Upper lobe of left lung (tissue), 4 donors: ENCODE results near the gene CD164L2.

Experiments
- EP300 ChIP-seq, 4 donors: sonication (generic); formaldehyde crosslinking; IDR thresholded peaks; one replicate each; pipeline ENCODE4 v1.5.1; 2017; ENCODE audit warnings: antibody characterized with exemption in 4 of 4, control low read depth in 2 of 4
- POLR2A ChIP-seq, 4 donors: fragments of 450-650 bp; IDR thresholded peaks; one replicate each; pipeline ENCODE4 v1.5.1; 2016 to 2017; ENCODE audit warnings: antibody characterized with exemption in 4 of 4, mild to moderate bottlenecking in 2 of 4
- POLR2AphosphoS5 ChIP-seq, 2 donors: sonication (generic); formaldehyde crosslinking; IDR thresholded peaks; one replicate each; pipeline ENCODE4 v1.5.1; 2017; ENCODE audit warnings: antibody characterized with exemption in 2 of 2
- TF ChIP-seq, protein P1 (sequence below), 6 experiments: fragments of 450-650 bp in 4 of 6; fragments of 200-600 bp in 2 of 6; sonication (generic) in 2 of 6; IDR thresholded peaks; one replicate each; pipeline ENCODE4 v1.5.1; 2016 to 2019; ENCODE audit warnings: antibody characterized with exemption in 6 of 6

DNA sequence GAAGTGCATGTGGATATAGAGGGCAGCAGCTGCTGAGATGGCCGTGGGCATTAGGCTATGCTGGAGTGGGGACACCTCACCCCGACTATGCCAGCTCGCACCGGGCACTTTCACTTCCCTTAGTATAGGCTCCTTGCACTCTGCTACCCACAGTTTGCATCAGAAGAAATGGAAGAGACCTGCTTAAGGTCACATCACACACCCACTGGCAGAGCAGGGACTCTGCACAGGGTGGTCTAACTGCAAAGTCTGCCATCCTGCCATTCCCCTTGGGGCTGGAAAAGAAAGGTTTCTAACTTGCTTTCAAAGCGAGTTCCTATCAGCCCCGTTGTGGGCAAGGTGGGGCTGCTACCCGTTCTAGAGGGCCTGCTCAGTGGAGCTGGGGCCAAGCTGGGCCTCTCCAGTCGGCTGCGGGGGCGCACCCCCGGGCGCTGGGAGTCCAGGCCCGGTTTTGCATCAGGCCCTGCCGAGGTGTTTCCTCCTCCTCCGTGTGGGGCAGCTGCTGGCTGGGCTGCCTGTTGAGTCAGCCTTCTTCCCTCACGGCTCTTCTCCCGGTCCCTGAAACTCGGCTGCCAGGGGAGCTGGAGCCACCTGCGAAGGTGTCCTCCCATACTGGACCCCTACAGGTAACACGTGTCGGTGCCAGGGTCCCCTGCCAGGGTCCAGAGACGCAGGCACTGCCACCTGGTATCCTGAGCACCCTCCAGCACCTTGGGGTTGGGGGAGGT lies 41.4 kb downstream of the CD164L2 start, which contains the start of gene SYTL1:
- TF ChIP-seq, protein P1, sequence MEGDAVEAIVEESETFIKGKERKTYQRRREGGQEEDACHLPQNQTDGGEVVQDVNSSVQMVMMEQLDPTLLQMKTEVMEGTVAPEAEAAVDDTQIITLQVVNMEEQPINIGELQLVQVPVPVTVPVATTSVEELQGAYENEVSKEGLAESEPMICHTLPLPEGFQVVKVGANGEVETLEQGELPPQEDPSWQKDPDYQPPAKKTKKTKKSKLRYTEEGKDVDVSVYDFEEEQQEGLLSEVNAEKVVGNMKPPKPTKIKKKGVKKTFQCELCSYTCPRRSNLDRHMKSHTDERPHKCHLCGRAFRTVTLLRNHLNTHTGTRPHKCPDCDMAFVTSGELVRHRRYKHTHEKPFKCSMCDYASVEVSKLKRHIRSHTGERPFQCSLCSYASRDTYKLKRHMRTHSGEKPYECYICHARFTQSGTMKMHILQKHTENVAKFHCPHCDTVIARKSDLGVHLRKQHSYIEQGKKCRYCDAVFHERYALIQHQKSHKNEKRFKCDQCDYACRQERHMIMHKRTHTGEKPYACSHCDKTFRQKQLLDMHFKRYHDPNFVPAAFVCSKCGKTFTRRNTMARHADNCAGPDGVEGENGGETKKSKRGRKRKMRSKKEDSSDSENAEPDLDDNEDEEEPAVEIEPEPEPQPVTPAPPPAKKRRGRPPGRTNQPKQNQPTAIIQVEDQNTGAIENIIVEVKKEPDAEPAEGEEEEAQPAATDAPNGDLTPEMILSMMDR (IDR thresholded peaks at IDR 0.05) = no peak
- TF ChIP-seq POLR2AphosphoS5 (IDR thresholded peaks at IDR 0.05) (peak in 1 of 2 donors; percentile 43), POLR2A (IDR thresholded peaks at IDR 0.05) (peak in 1 of 4 donors; percentile 46), EP300 (IDR thresholded peaks at IDR 0.05) (no peak)
